ENCODE data around the gene CTSH.

DNA sequence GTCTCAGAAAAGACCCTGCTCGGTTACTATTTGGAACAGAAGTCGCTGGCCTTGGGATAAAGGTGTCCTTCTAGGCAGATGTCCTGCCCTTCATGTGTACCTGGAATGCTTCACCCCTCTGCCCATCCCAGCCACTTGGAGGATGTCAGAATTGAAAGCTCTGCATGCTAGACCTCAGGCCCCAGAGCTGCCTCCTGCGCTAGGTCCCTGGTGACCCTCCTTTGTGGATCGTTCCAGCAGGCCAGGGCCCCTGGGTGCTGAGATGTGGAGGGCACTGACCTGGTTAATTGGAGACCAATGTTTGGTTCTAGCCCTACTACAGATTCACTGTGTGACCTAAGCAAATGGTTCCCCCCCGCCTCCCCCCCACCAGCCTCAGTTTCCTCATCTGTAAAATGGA is 2.7 kb upstream of the CTSH start:
- TF ChIP-seq EZH2phosphoT487 (IDR thresholded peaks at IDR 0.05; ENCODE audit: insufficient read depth, low read depth), result no peak
- no peak for TF ChIP-seq EZH2 (IDR thresholded peaks at IDR 0.05; ENCODE audit: insufficient read depth, poor library complexity, severe bottlenecking)

All from GM23248 (cell line).